ENCODE results near the gene COMP.

Gene COMP

GRCh38 chr19:18760440-18761383 lies 30.4 kb downstream of the COMP start:
- no peak for DNase-seq
- in situ Hi-C loops (cut with HindIII; ENCODE audit: low pct_ligation_motif_present, low sequenced_read_pairs): no loop called here
- H3K36me3 ChIP-seq (replicated peaks): no peaks in the 10 kb centered on the region
- H3K27me3 ChIP-seq (replicated peaks): no peaks in the 10 kb centered on the region
- no peak overlapping the region for H3K4me3 ChIP-seq (ENCODE audit: low read depth, low read length)
- H3K27ac ChIP-seq: no peak overlapping the region
- TF ChIP-seq, protein P1, sequence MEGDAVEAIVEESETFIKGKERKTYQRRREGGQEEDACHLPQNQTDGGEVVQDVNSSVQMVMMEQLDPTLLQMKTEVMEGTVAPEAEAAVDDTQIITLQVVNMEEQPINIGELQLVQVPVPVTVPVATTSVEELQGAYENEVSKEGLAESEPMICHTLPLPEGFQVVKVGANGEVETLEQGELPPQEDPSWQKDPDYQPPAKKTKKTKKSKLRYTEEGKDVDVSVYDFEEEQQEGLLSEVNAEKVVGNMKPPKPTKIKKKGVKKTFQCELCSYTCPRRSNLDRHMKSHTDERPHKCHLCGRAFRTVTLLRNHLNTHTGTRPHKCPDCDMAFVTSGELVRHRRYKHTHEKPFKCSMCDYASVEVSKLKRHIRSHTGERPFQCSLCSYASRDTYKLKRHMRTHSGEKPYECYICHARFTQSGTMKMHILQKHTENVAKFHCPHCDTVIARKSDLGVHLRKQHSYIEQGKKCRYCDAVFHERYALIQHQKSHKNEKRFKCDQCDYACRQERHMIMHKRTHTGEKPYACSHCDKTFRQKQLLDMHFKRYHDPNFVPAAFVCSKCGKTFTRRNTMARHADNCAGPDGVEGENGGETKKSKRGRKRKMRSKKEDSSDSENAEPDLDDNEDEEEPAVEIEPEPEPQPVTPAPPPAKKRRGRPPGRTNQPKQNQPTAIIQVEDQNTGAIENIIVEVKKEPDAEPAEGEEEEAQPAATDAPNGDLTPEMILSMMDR (IDR thresholded peaks at IDR 0.05; ENCODE audit: low read depth, low read length, missing control alignments): no peak

DNA sequence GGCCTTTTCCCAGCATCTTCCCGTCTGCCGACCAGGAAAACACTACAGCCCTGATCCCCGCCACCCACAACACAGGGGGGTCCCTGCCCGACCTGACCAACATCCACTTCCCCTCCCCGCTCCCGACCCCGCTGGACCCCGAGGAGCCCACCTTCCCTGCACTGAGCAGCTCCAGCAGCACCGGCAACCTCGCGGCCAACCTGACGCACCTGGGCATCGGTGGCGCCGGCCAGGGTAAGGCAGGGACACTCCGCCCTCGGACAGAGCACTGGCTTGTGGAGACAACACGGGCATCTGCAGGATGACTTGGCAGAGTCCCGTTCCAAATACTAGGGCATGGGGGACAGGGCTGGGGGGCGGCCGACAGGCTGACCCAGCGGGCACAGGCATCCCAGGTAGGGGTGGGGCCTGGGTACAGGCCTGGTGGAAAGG lies 31.1 kb downstream of the COMP start:
- H3K27me3 ChIP-seq (replicated peaks): no peaks in the 10 kb centered on the region
- TF ChIP-seq, protein P1 (IDR thresholded peaks at IDR 0.05; ENCODE audit: low read depth, low read length, missing control alignments): no peak
- no peak for DNase-seq
- H3K27ac ChIP-seq: no peak overlapping the region
- no peaks in the 10 kb centered on the region for H3K36me3 ChIP-seq (replicated peaks)
- in situ Hi-C loops (cut with HindIII; ENCODE audit: low pct_ligation_motif_present, low sequenced_read_pairs): no loop called here
- H3K4me3 ChIP-seq (ENCODE audit: low read depth, low read length): no peak overlapping the region

DNA sequence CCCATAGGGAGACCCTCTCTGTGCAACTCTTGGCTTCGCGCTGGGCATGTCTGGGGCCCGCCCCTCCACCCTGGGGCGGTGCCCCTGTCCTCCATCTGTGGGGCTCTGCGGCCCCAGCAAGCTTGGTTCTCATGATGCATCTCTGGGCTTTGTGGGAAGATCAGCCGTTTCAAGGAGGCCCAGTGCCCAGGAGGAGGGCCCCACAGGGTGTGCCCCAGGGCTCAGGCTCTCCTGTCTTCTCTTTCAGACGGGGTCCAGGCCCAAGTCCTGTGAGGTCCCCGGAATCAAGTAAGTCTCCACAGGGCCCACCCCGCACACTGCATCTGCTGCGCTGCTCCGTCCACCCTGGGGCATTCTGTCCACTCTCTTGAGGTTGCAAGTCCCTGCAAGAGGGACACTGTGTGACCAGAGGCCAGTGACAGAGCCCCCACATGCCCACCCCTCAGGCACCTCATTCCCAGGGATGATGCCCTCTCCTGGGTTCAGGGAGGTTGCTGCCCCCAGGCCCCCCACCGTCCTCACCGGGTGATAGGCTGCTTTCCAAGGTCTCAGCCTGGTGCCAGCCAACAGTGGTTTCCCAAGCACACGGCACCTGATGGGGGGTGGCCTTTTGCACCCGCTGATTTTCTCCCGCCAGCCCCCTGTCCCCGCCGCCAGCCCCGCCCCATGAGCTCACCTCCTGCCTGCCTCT lies 31.7 kb downstream of the COMP start:
- TF ChIP-seq, protein P1 (IDR thresholded peaks at IDR 0.05; ENCODE audit: low read depth, low read length, missing control alignments): no peak
- in situ Hi-C loops (cut with HindIII; ENCODE audit: low pct_ligation_motif_present, low sequenced_read_pairs): no loop called here
- no peak overlapping the region for H3K4me3 ChIP-seq (ENCODE audit: low read depth, low read length)
- H3K27me3 ChIP-seq (replicated peaks): no peaks in the 10 kb centered on the region
- H3K36me3 ChIP-seq (replicated peaks): no peaks in the 10 kb centered on the region
- DNase-seq: no peak
- H3K27ac ChIP-seq: no peak overlapping the region

- H3K27ac ChIP-seq: no peak overlapping the region
- no peak for DNase-seq
- H3K4me3 ChIP-seq (ENCODE audit: low read depth, low read length): no peak overlapping the region
- TF ChIP-seq, protein P1 (IDR thresholded peaks at IDR 0.05; ENCODE audit: low read depth, low read length, missing control alignments): no peak
- no peaks in the 10 kb centered on the region for H3K27me3 ChIP-seq (replicated peaks)
- in situ Hi-C loops (cut with HindIII; ENCODE audit: low pct_ligation_motif_present, low sequenced_read_pairs): no loop called here
- no peaks in the 10 kb centered on the region for H3K36me3 ChIP-seq (replicated peaks)
These were observed 34.2 kb downstream of the COMP start for GRCh38 chr19:18756896-18757295.

GRCh38 chr19:18754501-18754900 lies 36.6 kb downstream of the COMP start:
- in situ Hi-C loops (cut with HindIII; ENCODE audit: low pct_ligation_motif_present, low sequenced_read_pairs): no loop called here
- H3K4me3 ChIP-seq (ENCODE audit: low read depth, low read length): no peak overlapping the region
- H3K27me3 ChIP-seq (replicated peaks): no peaks in the 10 kb centered on the region
- TF ChIP-seq, protein P1 (IDR thresholded peaks at IDR 0.05; ENCODE audit: low read depth, low read length, missing control alignments): no peak
- DNase-seq: no peak
- no peak overlapping the region for H3K27ac ChIP-seq
- H3K36me3 ChIP-seq (replicated peaks): no peaks in the 10 kb centered on the region
